ENCODE data around the gene FAM72B. TPM values are rescaled to one million over a fixed set of nuclear protein-coding genes. Genes with fewer than 3 reads are reported as not detected.
"Not testable (repeated sequence)": the region's sequence is repeated elsewhere in the genome, so short reads cannot be mapped to it uniquely, and the experiment has no call there.

FAM72B gene
- total and polyA plus RNA-seq, 10 of the 15 experiments (the other 5 are each of a cell fraction or from before 2014, with no cell fraction given) = 7.3 to 37.8 (median 17.5) TPM

GRCh38 chr1:121214544-121215156 is 30.5 kb upstream of the FAM72B start:
- RAD21 ChIA-PET (ENCODE audit: unreplicated experiment); POLR2A ChIA-PET; H3K27me3 ChIP-seq (replicated peaks in 1 of 2; ENCODE audit: control insufficient read depth in 2 of 2, insufficient read depth in 2 of 2, low read length in 1 of 2); H3K79me2 ChIP-seq (ENCODE audit: control insufficient read depth, insufficient read depth, low read length); H3K4me2 ChIP-seq (ENCODE audit: control insufficient read depth, insufficient read depth); BruUV-seq (replicated peaks); H3K9ac ChIP-seq (ENCODE audit: control insufficient read depth, insufficient read depth, low read length); CTCF ChIA-PET; H3K36me3 ChIP-seq (ENCODE audit: control insufficient read depth in 2 of 2, insufficient read depth in 2 of 2, low read length in 1 of 2); intact Hi-C loops (cut with micrococcal nuclease; ENCODE audit: unreplicated experiment); H4K20me1 ChIP-seq (ENCODE audit: control insufficient read depth, insufficient read depth); FAIRE-seq; DNase-seq (ENCODE audit: low read depth, low spot score); H3K27ac ChIP-seq (ENCODE audit: control insufficient read depth, insufficient read depth); H2AFZ ChIP-seq (ENCODE audit: control insufficient read depth, low read depth, low read length); H3K9me3 ChIP-seq (replicated peaks; ENCODE audit: control insufficient read depth, insufficient read depth, low read length); in situ Hi-C loops (cut with MboI); H3K4me1 ChIP-seq (ENCODE audit: control insufficient read depth, insufficient read depth, low read length); H3K4me3 ChIP-seq; SMC1A ChIA-PET (ENCODE audit: uncharacterized antibody, unreplicated experiment): not testable (repeated sequence)
- peak; percentile 68 for ATAC-seq
- WGBS (ENCODE audit: insufficient coverage, insufficient replicate concordance, low lambda C conversion rate, missing lambda C conversion rate) = no CpG with 5 or more reads among the region's 5 CpGs

- DNase-seq (ENCODE audit: low read depth, low spot score); in situ Hi-C loops (cut with MboI): not testable (repeated sequence)
Measured at GRCh38 chr1:121213491-121213890, 29.4 kb upstream of the FAM72B start.

GRCh38 chr1:121210778-121211177 is 26.6 kb upstream of the FAM72B start:
- H3K4me2 ChIP-seq (ENCODE audit: control insufficient read depth, insufficient read depth); intact Hi-C loops (cut with micrococcal nuclease; ENCODE audit: unreplicated experiment); H3K9me3 ChIP-seq (replicated peaks; ENCODE audit: control insufficient read depth, insufficient read depth, low read length); H3K27ac ChIP-seq (ENCODE audit: control insufficient read depth, insufficient read depth); H3K79me2 ChIP-seq (ENCODE audit: control insufficient read depth, insufficient read depth, low read length); in situ Hi-C loops (cut with MboI); H3K36me3 ChIP-seq (ENCODE audit: control insufficient read depth in 2 of 2, insufficient read depth in 2 of 2, low read length in 1 of 2); FAIRE-seq; POLR2A ChIA-PET; H3K9ac ChIP-seq (ENCODE audit: control insufficient read depth, insufficient read depth, low read length); H3K27me3 ChIP-seq (replicated peaks in 1 of 2; ENCODE audit: control insufficient read depth in 2 of 2, insufficient read depth in 2 of 2, low read length in 1 of 2); H2AFZ ChIP-seq (ENCODE audit: control insufficient read depth, low read depth, low read length); H3K4me3 ChIP-seq; ATAC-seq; CTCF ChIA-PET; H3K4me1 ChIP-seq (ENCODE audit: control insufficient read depth, insufficient read depth, low read length); SMC1A ChIA-PET (ENCODE audit: uncharacterized antibody, unreplicated experiment); DNase-seq (ENCODE audit: low read depth, low spot score); RAD21 ChIA-PET (ENCODE audit: unreplicated experiment); H4K20me1 ChIP-seq (ENCODE audit: control insufficient read depth, insufficient read depth); BruUV-seq (replicated peaks): not testable (repeated sequence)
- WGBS (ENCODE audit: insufficient coverage, insufficient replicate concordance, low lambda C conversion rate, missing lambda C conversion rate) = no CpG with 5 or more reads among the region's 2 CpGs

More at GRCh38 chr1:121213491-121213890, 29.4 kb upstream of the FAM72B start:
- RAD21 ChIA-PET (ENCODE audit: unreplicated experiment); BruUV-seq (replicated peaks); ATAC-seq; SMC1A ChIA-PET (ENCODE audit: uncharacterized antibody, unreplicated experiment); H3K4me2 ChIP-seq (ENCODE audit: control insufficient read depth, insufficient read depth); H4K20me1 ChIP-seq (ENCODE audit: control insufficient read depth, insufficient read depth); H3K36me3 ChIP-seq (ENCODE audit: control insufficient read depth in 2 of 2, insufficient read depth in 2 of 2, low read length in 1 of 2); H2AFZ ChIP-seq (ENCODE audit: control insufficient read depth, low read depth, low read length); H3K4me1 ChIP-seq (ENCODE audit: control insufficient read depth, insufficient read depth, low read length); H3K9me3 ChIP-seq (replicated peaks; ENCODE audit: control insufficient read depth, insufficient read depth, low read length); H3K4me3 ChIP-seq; H3K9ac ChIP-seq (ENCODE audit: control insufficient read depth, insufficient read depth, low read length); CTCF ChIA-PET; H3K27ac ChIP-seq (ENCODE audit: control insufficient read depth, insufficient read depth); POLR2A ChIA-PET; FAIRE-seq; H3K79me2 ChIP-seq (ENCODE audit: control insufficient read depth, insufficient read depth, low read length); intact Hi-C loops (cut with micrococcal nuclease; ENCODE audit: unreplicated experiment); H3K27me3 ChIP-seq (replicated peaks in 1 of 2; ENCODE audit: control insufficient read depth in 2 of 2, insufficient read depth in 2 of 2, low read length in 1 of 2): not testable (repeated sequence)
- WGBS (ENCODE audit: insufficient coverage, insufficient replicate concordance, low lambda C conversion rate, missing lambda C conversion rate) = no CpG with 5 or more reads among the region's 9 CpGs

DNA sequence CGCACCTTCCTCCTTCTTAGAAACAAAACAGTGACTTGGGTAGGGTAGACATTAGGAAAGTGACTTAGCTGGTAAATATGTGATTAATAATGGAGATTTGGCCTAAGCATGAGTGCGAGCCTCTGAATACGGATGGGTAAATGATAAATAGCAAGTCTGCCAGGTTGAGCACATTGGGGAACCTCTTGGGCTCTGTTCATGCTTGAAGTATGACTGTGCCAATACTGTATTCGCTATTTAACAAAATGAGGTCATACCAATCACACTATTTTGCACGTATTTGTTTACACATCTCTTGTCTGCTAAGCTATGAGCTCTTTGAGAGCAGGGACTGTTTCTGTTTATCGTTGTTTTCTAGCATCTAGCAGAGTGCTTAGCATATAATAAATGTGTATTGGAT is 24.2 kb upstream of the FAM72B start:
- POLR2A ChIA-PET; H3K9ac ChIP-seq (ENCODE audit: control insufficient read depth, insufficient read depth, low read length); SMC1A ChIA-PET (ENCODE audit: uncharacterized antibody, unreplicated experiment); H2AFZ ChIP-seq (ENCODE audit: control insufficient read depth, low read depth, low read length); H3K4me2 ChIP-seq (ENCODE audit: control insufficient read depth, insufficient read depth); H3K27me3 ChIP-seq (replicated peaks in 1 of 2; ENCODE audit: control insufficient read depth in 2 of 2, insufficient read depth in 2 of 2, low read length in 1 of 2); H3K4me1 ChIP-seq (ENCODE audit: control insufficient read depth, insufficient read depth, low read length); in situ Hi-C loops (cut with MboI); FAIRE-seq; H4K20me1 ChIP-seq (ENCODE audit: control insufficient read depth, insufficient read depth); H3K79me2 ChIP-seq (ENCODE audit: control insufficient read depth, insufficient read depth, low read length); H3K4me3 ChIP-seq; CTCF ChIA-PET; RAD21 ChIA-PET (ENCODE audit: unreplicated experiment); ATAC-seq; H3K27ac ChIP-seq (ENCODE audit: control insufficient read depth, insufficient read depth); H3K36me3 ChIP-seq (ENCODE audit: control insufficient read depth in 2 of 2, insufficient read depth in 2 of 2, low read length in 1 of 2); DNase-seq (ENCODE audit: low read depth, low spot score); H3K9me3 ChIP-seq (replicated peaks; ENCODE audit: control insufficient read depth, insufficient read depth, low read length); BruUV-seq (replicated peaks); intact Hi-C loops (cut with micrococcal nuclease; ENCODE audit: unreplicated experiment): not testable (repeated sequence)
- WGBS (ENCODE audit: insufficient coverage, insufficient replicate concordance, low lambda C conversion rate, missing lambda C conversion rate) = 100% methylated on average over 2 of the region's 6 CpGs
